Inflammatory macrophage treated with lipopolysaccharide for 1 hour (primary cell): ENCODE results near the gene INTS3.
"Not testable (repeated sequence)": the region's sequence is repeated elsewhere in the genome, so short reads cannot be mapped to it uniquely, and the experiment has no call there.

Experiments used
- DNase-seq, 2 donors: peaks; one replicate each; pipeline ENCODE4 v3.0.0-alpha.2; 2020 to 2022

The INTS3 gene

GRCh38 chr1:153711026-153711425 is 16.8 kb upstream of the INTS3 start:
- no peak for DNase-seq

GRCh38 chr1:153716211-153716610 is 11.6 kb upstream of the INTS3 start:
- DNase-seq = not testable (repeated sequence)

GRCh38 chr1:153717330-153717729 is 10.5 kb upstream of the INTS3 start:
- DNase-seq = no peak

GRCh38 chr1:153723687-153724086 is 4.2 kb upstream of the INTS3 start:
- DNase-seq = no peak

GRCh38 chr1:153724634-153725033 is 3.2 kb upstream of the INTS3 start:
- not testable (repeated sequence) for DNase-seq

GRCh38 chr1:153728305-153729066 is 636 bp downstream of the INTS3 start:
- DNase-seq = peak in 1 of 2 donors; percentile 10

- no peak for DNase-seq
These were observed 2.7 kb downstream of the INTS3 start for GRCh38 chr1:153730468-153730988.

- no peak for DNase-seq
These were observed 6.1 kb downstream of the INTS3 start for GRCh38 chr1:153733970-153734369.

- peak; percentile 74 to 79 for DNase-seq
These were observed 6.7 kb downstream of the INTS3 start for GRCh38 chr1:153734396-153735089.

- DNase-seq = no peak
These were observed 7.2 kb downstream of the INTS3 start for GRCh38 chr1:153735090-153735420.

- DNase-seq = no peak
These were observed 14.1 kb downstream of the INTS3 start for GRCh38 chr1:153741986-153742385.

GRCh38 chr1:153742411-153743142 is 14.7 kb downstream of the INTS3 start:
- DNase-seq = peak; percentile 45 to 64

- DNase-seq = no peak
These were observed 17.6 kb downstream of the INTS3 start for GRCh38 chr1:153745417-153745816.

GRCh38 chr1:153746174-153746573 is 18.3 kb downstream of the INTS3 start:
- no peak for DNase-seq

GRCh38 chr1:153748903-153749302 is 21.1 kb downstream of the INTS3 start:
- DNase-seq = no peak

- DNase-seq = peak; percentile 79 to 92
These were observed 21.7 kb downstream of the INTS3 start for GRCh38 chr1:153749408-153750005.

GRCh38 chr1:153750026-153750995 is 22.5 kb downstream of the INTS3 start:
- DNase-seq = peak in 1 of 2 donors; percentile 25

GRCh38 chr1:153752072-153752471 is 24.2 kb downstream of the INTS3 start:
- DNase-seq = no peak

GRCh38 chr1:153752571-153753195 is 24.8 kb downstream of the INTS3 start:
- no peak for DNase-seq

GRCh38 chr1:153754266-153754665 is 26.4 kb downstream of the INTS3 start:
- DNase-seq = no peak

GRCh38 chr1:153760440-153760839 is 32.6 kb downstream of the INTS3 start:
- DNase-seq = no peak
